Stomach (tissue), 4 donors: ENCODE results near the gene FAM120A.

Experiments
- POLR2A ChIP-seq, 4 donors: fragments of 450-650 bp; IDR thresholded peaks; one replicate each; pipeline ENCODE4 v1.6.1; 2016; ENCODE audit warnings: antibody characterized with exemption in 4 of 4, control low read depth in 2 of 4, mild to moderate bottlenecking in 1 of 4, moderate library complexity in 1 of 4
- POLR2AphosphoS5 ChIP-seq, 3 donors: sonication (generic); formaldehyde crosslinking; IDR thresholded peaks; one replicate each; pipeline ENCODE4 v1.6.1; 2016; ENCODE audit warnings: antibody characterized with exemption in 3 of 3
- TF ChIP-seq, protein P1 (sequence below), 7 experiments: fragments of 450-650 bp in 4 of 7; fragments of 200-600 bp in 3 of 7; sonication (generic) in 3 of 7; IDR thresholded peaks; one replicate each; pipeline ENCODE4 v1.5.1; 2016 to 2019; ENCODE audit warnings: antibody characterized with exemption in 7 of 7, control low read depth in 2 of 7, mild to moderate bottlenecking in 1 of 7

DNA sequence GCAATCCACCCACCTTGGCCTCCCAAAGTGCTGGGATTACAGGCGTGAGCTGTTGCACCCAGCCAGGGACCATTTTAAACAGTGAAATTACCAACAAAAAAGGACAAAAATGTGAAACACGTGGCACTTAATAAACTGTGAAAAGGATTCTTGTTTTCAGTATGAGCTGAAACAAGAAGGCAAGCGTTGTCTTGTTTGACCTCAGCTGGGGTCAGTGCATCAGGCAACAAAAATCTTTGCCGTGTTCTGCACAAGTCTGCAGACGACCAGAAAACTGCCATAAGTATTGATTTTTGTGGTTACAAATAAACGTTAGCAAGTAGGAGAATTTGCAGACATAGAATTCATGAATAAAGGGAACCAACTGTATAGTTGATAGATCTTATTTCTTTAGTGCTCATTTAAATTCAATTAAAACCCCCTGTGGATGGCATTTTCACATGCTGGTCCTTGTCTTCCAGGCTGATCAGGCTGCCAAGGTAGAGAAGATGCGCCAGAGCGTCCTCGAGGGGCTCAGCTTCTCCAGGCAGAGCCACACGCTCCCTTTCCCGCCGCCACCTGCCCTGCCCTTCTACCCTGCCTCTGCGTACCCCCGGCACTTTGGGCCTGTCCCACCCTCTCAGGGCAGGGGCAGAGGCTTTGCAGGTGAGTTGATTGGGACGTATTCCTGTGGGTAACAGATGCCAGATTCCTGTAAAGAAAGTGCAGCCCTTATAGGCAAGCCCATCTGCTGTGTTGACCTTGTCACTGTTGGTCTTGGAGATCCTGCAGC lies 106.1 kb downstream of the FAM120A start:
- TF ChIP-seq, protein P1, sequence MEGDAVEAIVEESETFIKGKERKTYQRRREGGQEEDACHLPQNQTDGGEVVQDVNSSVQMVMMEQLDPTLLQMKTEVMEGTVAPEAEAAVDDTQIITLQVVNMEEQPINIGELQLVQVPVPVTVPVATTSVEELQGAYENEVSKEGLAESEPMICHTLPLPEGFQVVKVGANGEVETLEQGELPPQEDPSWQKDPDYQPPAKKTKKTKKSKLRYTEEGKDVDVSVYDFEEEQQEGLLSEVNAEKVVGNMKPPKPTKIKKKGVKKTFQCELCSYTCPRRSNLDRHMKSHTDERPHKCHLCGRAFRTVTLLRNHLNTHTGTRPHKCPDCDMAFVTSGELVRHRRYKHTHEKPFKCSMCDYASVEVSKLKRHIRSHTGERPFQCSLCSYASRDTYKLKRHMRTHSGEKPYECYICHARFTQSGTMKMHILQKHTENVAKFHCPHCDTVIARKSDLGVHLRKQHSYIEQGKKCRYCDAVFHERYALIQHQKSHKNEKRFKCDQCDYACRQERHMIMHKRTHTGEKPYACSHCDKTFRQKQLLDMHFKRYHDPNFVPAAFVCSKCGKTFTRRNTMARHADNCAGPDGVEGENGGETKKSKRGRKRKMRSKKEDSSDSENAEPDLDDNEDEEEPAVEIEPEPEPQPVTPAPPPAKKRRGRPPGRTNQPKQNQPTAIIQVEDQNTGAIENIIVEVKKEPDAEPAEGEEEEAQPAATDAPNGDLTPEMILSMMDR (IDR thresholded peaks at IDR 0.05), result no peak
- TF ChIP-seq POLR2AphosphoS5 (IDR thresholded peaks at IDR 0.05) (no peak), POLR2A (IDR thresholded peaks at IDR 0.05) (no peak)
